Activated CD4-positive, alpha-beta T cell treated with anti-CD3 and anti-CD28 coated beads for 48 hours (primary cell): ENCODE data around the gene PIAS3.
"Not testable (repeated sequence)": the region's sequence is repeated elsewhere in the genome, so short reads cannot be mapped to it uniquely, and the experiment has no call there.

Source experiments
- DNase-seq: peaks from one replicate; pipeline ENCODE4 v3.0.0-alpha.2; 2020

Gene PIAS3

DNA sequence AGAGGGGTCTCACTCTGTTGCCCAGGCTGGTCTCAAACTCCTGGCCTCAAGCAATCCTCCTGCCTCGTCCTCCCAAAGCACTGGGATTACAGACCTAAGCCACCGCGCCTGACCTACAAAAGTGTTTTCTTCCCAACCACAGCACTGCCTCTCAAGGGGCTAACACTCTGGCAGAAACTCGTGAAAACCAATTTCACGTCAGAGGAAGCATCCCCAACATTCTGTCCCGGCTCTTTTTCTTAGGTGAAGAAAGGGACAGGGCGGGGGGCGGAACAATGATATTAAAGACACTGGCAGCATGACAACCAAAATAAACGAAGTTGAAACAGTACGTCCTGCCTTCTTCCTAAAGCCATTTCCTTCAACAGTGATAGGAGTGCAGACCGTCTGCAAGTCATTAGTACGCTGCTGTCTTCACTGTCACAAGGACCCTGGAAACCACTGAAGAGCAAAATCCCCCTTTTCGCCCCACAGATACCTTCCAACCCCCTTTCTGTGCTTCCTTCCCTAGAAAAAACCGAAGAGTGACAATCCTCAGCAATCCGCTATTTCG is 36.0 kb downstream of the PIAS3 start:
- DNase-seq = not testable (repeated sequence)

- DNase-seq = not testable (repeated sequence)
Measured at GRCh38 chr1:145818095-145818494, 40.8 kb downstream of the PIAS3 start.

DNA sequence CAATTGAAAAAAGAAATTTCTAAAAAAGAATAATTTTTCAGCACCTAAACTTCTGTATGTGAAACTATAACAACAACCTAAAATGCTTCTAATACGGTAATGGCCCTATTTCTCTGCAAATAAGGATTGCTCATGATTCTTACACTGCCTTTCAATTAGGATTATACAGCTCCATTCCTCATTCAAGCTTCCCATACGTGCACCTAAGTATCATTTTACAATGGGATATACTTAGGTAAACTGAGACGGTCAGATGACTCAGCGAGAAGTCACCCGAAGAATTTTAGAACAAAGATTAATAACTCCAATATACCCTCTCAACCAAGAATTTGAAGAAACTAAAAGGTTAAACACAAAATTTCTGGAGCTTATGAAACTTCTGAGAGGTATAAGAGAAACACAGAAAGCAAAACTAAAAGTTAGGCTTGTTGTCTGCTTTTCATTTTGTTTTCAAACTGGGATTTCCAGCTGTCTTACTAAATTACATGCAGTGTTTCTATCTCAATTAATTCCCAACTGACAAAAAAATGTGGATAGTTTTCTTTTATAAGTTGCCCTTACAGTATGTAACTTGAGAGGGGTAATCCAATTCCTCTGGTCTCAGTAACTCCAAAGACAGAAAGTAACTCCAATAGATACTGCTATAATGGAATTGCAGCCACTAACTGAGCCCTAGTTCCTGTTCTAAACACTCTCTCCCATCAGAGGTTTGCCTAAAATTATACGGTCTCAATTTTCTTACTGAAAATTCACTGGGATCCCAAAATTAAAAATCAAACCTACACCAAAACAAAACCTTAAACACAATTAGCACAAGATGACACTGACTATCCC is 45.7 kb downstream of the PIAS3 start:
- DNase-seq = not testable (repeated sequence)

DNA sequence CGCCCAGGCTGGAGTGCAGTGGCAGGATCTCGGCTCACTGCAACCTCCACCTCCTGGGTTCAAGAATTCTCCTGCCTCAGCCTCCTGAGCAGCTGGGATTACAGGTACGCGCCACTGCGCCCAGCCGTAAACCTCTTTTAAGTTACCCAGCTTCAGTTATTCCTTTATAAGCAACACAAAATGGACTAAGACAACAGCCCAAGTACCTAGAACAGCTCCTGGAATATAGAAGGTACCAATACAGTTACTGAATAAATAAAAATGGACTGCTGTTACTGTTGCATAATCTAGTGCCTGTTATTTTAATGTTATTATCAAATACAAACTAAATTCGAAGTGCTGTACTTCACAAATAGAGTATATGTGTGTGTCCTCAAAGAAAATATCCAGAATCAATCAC is 52.0 kb downstream of the PIAS3 start:
- DNase-seq = no peak

DNA sequence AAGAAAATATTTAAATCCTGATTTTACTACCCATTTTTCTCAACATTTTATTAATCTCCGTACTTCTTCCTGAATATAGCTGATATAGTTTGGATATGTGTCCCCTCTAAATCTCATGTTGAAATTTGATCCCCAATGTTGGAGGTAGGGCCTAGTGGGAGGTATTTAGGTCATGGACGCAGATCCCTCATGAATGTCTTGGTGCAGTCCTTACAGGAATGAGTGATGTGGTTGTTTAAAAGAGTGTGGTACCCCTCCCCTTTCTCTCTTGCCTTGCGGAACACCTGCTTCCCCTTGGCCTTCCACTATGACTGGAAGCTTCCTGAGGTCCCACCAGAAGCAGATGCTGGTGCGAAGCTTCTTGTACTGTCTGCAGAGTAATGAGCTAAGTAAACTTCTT is 52.5 kb downstream of the PIAS3 start:
- DNase-seq = no peak

DNA sequence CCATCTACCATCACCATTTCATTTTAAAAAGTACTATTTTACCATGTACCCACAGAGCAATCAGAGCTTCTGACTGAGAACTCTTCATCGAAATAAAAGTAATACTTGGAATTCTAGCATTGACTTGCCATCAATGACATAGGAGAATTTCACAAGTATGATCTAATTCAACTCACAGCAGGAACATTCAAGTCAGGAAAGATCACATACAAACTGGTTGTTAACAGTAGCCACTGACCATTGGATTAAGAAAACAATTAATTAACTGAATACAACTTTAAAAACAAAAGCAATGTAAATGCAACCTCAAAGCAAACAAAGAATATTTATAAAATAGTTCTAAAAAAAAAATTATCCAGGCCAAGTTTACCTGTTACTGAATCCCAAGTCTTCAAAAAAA is 53.8 kb downstream of the PIAS3 start:
- DNase-seq = no peak

DNA sequence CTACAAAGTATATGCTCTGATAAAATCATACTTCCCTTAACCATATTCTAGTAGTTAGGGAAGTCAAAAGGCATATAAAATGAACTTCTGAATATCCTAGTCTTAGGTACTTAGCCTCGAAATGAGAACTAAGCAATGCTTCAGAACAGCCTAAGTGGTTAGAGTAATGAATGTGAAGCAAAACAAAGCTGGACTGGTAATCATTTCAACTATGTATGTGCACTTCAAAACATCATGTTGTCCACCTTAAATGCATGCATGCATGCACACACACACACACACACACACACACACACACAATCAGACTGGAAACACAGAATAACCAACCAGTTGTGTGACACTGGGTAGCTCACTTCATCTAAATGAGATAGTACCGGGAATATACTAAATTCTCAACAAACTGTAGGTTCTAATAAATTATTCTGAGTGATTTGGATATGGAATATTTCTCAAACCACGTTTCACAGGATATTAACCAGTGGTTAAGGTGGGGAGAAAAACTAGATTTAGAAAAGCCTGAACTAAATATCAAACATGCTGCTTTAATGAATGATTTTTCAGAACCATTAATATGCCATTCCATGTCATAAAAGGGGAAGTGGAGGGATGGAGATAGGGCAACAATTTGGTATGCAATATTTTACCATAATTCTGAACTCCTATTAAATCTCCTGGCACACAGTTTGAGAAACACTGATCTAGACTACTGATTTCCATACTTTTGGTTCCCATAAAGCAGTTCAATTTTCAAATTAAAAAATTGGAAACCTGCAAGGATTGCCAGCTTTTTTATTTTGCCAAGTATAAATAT is 54.4 kb downstream of the PIAS3 start:
- DNase-seq = no peak

GRCh38 chr1:145799806-145800205 is 59.1 kb downstream of the PIAS3 start:
- no peak for DNase-seq
